Occipital lobe (tissue), 2 donors: ENCODE results near the gene SET. TPM values are rescaled to one million over a fixed set of nuclear protein-coding genes. Genes with fewer than 3 reads are reported as not detected.

Experiments
- DNase-seq: peaks from one replicate; lab custom pipeline; 2025; lab: John Stamatoyannopoulos, UW
- total RNA-seq: library from RNA; depleted of rRNA; stranded (reverse); fragments of >200 nt; gene quantifications from one replicate; pipeline ENCODE4 v1.2.3, GENCODE V29; 2014

SET gene
- total RNA-seq, 1 donor from 2014 or later = 849 TPM

DNA sequence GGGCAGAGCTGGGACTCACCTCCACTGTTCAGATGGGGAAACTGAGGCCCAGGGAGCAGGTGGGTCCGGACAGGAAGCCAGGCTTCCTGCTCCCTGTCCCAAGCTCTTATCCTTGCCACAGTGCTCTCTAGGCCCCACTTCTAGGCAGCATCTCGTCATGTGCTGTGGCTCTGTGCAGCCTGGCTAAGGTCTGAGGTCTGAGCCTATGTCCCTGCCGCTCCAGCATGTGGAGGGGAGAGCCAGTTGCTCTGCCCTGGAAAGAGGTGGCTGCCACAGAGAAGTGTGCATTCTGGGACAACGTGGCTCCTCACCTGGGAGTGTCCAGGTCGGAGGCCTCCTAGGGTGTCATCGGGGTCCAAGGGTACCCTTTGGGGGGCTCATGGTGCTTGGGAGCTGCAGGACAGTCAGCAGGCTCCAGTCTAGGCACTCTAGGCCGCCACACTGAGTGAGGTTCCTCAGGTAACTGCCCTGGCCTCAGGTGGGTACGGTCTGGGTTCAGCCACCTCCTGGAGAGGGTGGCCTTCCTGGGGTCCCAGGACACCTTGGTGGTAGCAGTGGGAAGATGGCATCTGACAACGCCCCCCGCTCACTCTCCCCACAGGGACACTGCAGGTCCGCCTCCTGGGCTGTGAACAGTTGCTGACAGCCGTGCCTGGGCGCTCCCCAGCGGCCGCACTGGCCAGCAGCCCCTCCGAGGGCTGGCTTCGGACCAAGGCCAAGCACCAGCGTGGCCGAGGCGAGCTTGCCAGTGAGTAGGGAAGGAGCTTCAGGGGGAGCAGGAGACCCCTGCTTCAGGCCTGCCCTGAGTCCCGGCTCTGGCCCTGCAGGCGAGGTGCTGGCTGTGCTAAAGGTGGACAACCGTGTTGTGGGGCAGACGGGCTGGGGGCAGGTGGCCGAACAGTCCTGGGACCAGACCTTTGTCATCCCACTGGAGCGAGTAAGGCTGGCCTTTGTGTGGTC is 23.7 kb downstream of the SET start:
- no peak for DNase-seq

DNA sequence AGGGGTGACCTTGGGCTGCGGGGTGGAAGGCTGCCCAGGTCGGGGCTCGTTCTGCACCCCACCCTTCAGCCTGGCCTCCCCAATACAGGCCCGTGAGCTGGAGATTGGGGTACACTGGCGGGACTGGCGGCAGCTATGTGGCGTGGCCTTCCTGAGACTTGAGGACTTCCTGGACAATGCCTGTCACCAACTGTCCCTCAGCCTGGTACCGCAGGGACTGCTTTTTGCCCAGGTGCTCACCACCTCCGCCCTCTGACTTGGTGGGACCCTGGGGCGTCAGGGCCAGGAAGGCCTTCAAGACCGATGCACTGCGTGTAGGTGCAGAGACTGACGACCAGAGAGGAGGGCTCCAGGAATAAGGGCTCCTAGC is 24.4 kb downstream of the SET start:
- no peak for DNase-seq

DNA sequence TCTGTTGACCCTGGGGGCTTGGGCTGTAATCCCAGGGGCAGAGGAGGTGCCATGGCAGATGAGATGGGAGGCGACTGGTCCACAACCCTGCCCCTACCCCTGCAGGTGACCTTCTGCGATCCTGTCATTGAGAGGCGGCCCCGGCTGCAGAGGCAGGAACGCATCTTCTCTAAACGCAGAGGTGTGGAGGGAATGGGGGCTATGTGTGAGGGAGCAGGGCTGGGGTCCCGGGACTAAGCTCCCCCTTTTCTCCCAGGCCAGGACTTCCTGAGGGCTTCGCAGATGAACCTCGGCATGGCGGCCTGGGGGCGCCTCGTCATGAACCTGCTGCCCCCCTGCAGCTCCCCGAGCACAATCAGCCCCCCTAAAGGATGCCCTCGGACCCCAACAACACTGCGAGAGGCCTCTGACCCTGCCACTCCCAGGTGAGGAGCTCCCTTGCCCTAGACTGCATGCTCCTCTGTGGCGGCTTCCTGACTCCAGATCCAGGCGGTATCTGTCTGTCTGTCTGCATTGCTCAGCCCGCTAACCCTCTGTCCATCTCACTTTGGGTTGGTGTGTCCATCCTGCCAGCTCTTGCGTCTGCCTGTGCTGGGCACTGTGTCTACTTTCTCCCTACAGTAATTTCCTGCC is 25.0 kb downstream of the SET start:
- DNase-seq = no peak

DNA sequence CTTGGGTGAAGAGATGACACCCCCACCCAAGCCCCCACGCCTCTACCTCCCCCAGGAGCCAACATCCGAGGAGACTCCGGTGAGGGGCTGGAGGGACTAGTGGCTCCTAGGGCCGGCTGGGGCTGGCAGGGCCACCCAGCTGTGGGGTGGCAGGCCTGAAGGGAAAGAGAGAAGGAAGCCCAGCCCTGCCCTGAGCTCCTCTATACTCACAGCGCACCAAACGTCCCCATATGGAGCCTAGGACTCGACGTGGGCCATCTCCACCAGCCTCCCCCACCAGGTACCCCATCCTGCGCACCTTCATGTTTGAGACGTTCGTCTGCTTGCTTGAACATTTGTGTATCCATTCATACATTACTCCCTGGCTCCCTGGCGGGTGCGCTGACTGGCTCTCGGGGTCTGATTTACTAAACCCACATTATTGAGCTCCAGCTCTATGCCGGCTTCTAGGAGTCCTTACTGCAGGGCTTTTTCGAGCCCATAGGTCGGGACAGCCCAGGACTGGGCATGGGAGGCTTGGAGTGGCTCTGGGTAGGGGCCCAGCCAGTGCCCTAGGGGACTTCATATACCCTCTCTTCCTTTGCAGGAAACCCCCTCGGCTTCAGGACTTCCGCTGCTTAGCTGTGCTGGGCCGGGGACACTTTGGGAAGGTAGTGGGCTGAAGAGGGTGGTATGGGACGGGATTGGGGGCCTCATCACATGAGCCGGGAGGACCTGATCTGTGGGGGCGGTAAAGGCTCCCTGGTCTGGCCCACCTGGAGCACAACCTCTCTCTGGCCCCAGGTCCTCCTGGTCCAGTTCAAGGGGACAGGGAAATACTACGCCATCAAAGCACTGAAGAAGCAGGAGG is 25.8 kb downstream of the SET start:
- DNase-seq = no peak

DNA sequence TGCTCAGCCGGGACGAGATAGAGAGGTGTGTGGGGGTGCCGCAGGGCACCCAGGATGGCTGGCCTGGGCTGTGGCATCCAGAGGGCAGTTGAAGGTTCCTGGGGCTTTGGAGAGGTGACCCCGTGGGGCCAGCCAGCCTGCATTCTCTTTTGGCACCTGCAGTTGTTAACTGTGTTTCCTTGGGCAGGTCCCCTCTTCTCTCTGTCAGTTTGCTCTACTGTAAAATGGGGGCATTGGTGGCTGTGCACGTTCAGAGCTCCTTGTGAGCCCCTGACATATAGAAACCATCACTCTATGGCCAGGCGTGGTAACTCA is 26.4 kb downstream of the SET start:
- DNase-seq = no peak

DNA sequence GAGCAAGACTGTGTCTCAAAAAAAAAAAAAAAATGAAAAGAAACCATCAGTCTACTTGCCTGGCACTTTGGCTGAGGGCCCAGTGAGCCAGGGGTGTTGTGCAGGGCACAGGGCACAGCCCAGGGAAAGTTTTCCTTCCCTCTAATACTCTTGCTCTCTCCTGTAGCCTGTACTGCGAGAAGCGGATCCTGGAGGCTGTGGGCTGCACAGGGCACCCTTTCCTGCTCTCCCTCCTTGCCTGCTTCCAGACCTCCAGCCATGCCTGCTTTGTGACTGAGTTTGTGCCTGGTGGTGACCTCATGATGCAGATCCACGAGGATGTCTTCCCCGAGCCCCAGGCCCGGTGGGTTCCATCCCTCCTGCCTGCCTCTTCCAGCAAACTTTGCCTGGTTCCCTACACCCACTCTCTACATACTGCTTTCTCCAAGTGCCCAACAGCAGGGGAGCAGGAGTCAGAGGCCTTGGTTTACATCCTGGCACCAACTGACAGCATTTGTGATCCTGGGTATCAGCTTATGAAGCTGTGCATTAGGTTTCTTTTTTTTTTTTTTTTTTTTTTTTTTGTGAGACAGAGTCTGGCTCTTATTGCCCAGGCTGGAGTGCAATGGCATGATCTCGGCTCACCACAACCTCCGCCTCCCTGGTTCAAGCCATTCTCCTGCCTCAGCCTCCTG is 27.7 kb downstream of the SET start:
- no peak for DNase-seq

DNA sequence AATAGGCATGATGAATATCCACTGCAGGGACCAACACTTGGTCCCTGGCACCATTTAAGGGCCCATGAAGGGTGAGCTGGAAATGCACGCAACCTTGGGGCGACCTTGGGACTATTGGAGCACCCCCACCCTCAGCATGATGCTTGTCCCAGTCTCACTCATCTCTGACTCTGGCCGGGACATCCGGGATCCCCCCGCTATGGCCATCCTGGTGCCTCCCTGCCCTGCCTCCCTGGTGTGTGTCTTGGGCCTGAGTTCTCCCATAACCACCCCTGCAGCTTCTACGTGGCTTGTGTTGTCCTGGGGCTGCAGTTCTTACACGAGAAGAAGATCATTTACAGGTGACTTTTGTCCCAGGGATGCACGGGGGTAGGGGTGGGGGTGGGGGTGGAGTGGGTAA is 29.0 kb downstream of the SET start:
- no peak for DNase-seq

DNA sequence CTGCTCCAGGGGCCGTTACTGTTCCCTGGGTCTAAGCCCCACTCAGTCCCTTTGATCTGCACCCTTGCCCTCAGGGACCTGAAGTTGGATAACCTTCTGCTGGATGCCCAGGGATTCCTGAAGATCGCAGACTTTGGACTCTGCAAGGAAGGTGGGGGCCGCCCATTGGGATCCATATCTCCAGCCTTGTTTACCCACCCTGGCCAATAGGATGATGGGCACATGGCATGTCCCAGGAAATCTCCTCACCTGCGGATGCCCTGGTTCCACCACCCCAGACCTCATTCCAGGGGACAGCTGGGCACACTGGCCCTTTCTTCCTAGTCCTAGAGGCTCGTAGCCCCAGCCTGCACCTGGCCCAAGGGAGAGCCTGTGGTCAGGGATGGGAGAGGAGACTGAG is 29.5 kb downstream of the SET start:
- DNase-seq = no peak

DNA sequence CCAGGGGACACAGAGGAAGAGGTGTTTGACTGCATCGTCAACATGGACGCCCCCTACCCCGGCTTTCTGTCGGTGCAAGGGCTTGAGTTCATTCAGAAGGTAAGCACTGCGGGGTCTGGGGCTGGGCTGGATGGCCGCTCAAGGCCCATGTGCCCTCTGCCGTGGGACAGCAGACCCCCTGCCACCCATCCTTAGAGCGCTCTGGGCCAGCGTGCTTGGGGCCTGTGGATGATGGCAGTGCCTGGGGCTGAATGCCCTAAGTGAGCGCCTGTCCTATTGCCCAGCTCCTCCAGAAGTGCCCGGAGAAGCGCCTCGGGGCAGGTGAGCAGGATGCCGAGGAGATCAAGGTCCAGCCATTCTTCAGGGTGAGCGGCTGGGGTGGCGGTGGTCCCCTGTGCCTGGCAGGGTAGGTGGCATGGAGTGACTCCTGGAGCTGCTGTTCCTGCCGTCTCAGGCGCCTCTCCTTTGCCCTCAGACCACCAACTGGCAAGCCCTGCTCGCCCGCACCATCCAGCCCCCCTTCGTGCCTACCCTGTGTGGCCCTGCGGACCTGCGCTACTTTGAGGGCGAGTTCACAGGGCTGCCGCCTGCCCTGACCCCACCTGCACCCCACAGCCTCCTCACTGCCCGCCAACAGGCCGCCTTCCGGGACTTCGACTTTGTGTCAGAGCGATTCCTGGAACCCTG is 31.0 kb downstream of the SET start:
- DNase-seq = no peak

DNA sequence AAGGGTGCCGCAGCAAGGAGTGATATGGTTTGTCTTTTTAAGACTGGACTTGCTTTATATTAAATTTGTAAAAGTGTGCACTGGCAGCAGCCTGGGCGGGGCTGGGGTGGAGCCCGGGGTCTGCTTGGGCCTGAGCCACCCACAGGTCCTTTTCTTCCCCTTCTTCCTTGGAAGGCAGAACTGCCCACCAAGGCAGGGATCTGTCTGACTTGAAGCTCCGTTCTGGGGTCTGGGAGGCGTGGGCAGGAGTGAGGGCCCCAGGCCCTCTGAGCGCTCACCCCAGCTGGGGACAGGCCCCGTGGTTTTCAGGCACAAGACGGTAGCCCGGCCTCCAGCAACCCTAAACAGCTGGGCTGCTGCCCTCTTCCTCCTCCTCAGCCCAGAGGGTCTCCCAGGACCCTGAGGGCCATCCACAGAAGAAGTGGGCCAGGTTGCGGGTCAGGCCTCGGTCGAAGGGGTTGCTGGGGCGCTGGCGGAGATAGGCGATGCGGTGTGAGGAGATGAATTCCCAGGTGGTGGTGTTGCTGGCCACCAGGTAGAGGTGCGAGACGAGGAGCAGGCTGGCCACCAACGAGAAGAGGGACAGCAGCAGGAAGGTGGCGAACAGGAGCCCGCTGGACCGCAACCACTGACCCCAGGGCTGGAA is 31.9 kb downstream of the SET start:
- DNase-seq = no peak

DNA sequence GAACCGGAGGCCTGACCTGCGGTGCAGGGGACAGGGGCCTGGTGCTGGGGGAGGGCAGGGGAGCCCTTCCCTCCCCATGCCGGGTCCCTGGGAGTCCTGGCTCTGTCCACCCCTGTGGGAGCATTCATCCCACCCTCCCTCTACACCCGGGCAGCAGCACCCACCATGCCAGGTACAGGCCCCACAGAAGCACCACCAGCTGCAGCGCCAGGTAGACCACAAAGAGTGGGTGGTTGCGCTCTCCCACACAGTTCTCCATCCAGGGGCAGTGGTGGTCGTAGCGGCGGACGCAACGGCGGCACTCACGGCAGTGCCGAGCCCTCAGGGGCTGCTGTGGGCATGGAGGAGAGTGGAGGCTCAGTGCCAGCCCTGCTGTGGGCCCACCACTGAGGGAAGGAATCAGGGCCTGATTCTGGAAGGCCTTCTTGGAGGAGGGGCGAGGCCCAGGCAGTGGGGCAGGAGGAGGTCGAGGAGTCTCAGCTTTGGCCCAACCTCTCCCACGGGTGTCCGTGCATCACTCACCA is 32.5 kb downstream of the SET start:
- DNase-seq = no peak

DNA sequence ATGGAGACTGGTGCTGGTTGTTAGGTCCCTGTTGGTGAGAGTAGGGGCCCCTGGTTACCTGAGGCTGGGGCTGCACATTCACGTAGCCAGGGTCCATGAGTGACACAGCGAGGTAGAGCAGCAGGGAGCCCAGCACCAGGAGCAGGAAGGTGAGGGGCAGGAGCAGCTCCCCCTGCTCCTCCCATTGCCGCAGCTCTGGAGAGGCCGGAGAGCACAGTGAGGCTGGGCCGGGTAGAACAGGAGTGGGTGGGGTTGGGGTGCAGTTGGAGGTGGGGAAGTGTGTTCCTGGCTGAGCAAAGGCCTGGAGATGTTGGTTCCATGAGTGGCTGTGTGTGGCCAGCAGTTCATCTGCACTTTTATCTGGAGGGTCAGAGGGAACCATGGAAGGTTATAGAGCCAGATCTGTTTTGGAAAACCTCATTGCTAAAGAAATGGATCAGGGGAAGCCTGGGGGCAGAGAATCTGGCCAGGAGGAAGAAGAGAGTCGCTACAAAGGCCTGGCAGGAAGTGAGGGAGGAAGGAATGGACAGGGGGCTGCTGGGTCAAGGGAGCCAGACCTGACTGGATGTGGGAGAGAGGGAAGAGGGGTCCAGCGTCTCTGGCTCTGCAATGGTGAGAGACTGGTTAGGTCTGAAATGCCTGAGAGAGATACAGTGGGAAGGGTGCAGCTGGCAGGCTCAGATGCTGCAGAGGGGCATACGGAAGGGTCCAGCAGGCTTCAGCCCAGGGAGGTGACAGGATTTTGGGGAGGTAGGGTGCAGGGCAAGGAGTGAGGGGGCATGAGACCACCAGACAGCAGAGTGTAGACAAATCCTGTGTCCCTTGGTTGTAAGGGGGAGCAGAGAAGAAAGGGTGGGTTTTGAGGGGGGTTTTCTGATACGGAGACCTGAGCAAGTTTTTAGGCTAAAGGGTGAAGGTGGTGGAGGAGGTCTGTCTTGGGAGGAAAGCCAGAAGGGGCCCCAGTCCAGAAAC is 33.6 kb downstream of the SET start:
- no peak for DNase-seq

DNA sequence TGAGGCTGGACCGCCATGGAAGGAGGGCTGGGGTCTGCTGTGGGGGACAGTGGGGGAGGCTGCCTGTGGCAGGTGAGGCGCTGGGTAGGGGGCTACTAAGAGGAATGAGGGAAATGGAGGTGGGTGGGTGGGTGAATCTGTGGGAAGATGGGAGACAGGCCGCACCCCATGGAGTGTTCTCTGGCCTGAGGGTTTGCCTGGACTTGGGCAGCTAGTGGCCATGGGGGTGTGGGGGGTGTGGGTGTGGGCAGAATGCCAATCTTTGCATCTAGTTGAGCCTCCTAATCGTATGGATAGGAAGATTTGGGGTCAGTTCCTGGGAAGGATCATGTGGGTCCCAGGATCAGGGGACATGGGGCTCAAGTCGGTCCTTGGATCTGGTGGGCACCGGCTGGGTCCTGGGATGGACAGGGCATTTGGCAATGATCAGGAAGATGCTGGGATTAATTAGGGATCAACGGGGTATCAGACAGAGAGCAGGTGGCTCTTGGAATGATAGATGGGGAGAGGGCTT is 34.4 kb downstream of the SET start:
- DNase-seq = no peak

DNA sequence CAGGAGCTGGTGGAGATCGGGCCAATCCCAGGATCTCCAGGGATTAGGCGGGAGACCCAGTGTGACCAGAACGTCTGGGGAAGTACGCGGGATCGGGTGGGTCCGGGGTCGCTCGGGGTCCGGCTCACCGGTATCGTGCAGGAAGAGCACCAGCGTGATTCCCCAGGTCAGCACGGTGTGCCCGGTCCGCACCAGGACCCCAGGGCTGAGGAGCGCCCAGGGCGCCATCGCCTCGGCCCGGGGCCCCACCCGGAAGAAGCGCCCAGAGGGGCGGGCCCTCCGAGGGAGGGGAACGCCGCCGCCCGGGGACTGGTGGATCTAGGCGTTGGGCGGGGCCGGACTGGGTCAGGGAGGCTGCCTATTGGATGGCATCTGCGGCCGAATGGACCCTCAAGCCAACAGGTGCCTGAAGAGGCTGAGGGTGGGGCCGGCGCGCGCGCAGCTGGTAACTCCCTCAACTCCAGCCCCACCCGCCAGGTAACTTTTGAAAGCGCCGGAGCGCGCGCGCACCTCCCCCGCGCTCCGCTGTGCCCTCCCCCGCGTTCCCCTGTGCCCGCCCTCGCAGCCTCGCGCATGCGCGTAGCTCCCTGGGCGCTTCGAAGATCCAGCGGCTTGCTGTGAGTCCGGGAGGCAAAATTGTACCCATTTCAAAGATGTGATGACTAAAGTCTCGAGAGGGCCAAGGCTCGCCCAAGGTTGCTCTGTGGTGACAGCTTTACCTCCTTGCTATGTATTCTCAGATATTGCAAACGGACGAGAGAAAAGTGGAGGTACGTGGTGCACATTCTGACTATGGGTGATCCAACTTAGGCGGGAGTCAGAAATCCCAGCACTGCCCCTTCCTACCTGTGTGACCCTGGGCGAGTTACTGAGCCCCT is 35.1 kb downstream of the SET start, which contains the start of gene ZDHHC12:
Gene ZDHHC12 (minus strand): TSS at position 262 of the 878 bp plus-strand sequence. CDS start 34 bp downstream, at position 228.
- peak; percentile 82 for DNase-seq

DNA sequence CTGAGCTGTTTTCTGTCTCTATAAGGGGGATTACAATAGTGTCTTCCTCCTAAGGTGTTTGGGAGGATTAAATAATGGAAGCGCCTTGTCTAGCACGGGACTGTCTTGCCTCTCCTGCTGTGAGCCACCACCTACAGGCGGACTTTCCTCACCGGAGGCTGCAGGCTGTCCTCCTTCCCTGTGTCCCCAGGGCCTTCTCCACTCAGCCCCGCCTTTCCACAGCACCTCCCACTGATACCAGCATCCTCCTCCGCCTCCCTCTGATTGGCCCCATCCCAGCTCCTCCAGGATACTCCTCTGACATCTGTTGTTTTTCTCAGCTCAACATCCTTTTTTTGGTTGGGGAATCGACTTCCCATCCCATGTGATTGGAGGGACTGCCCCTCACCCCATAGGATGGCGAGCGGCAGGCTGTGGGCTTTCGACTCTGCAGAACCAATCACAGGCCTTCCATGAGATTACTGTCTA is 35.8 kb downstream of the SET start:
- peak; percentile 85 for DNase-seq

DNA sequence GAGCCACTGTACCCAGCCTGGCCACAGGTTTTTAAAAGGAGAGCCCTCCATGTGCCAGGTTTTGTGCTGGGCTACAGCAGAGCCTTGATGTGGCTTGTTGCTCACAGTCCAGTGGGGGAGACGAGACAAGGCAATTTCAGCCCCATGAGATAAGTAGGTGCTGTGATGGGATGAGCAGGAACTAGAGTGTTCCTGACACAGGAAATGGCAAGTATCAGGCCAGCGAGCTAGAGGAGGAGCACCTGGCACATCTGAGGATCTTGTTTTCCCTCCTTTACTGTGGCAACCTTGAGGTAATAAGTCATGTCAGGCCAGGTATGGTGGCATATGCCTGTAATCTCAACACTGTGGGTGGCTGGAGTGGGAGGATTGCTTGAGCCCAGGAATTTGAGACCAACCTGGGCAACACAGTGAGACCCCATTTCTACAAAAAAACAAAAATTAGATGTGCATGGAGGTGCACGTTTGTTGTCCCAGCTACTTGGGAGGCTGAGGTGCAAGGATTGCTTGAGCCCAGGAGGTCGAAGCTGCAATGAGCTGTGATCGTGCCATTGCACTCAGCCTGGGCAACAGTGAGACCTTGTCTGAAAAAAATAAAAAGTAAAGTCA is 38.7 kb downstream of the SET start:
- DNase-seq = no peak

DNA sequence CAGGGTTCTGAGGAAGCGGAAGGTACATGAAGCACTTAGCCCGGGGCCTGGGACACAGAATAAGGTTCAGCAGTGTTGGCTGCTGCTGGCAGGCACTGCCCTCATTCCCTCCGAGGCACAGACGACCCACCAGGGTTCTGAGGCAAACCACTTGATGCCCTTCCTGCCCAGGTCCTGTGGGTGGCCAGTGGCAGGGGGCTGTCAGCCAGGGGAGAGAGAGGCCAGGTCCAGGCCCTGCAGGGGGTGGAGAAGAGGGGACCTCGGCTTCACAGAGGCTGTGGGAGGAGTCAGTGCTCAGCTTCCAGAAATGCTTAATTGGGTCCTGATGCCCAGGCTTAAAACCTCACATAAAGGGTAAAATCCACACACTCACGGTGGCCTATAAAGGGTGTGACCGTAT is 39.3 kb downstream of the SET start:
- DNase-seq = no peak
